Inferior parietal cortex (tissue), 1 donor: ENCODE measurements around the gene BTBD9.
"Not testable (repeated sequence)": the region's sequence is repeated elsewhere in the genome, so short reads cannot be mapped to it uniquely, and the experiment has no call there.

Experiments used
- DNase-seq: peaks from one replicate; pipeline ENCODE4 v3.0.0-alpha.2; 2016; ENCODE audit errors: extremely low spot score

Gene BTBD9

GRCh38 chr6:38432479-38432878 lies 207.2 kb downstream of the BTBD9 start:
- DNase-seq, result no peak

- DNase-seq, result no peak
These were observed 207.7 kb downstream of the BTBD9 start for GRCh38 chr6:38432079-38432478.

GRCh38 chr6:38429546-38429945 lies 210.2 kb downstream of the BTBD9 start:
- DNase-seq, result no peak

- DNase-seq, result no peak
These were observed 212.1 kb downstream of the BTBD9 start for GRCh38 chr6:38427492-38428210.

- DNase-seq, result not testable (repeated sequence)
These were observed 213.8 kb downstream of the BTBD9 start for GRCh38 chr6:38425788-38426488.

- DNase-seq, result no peak
These were observed 216.0 kb downstream of the BTBD9 start for GRCh38 chr6:38423746-38424145.

- no peak for DNase-seq
These were observed 219.5 kb downstream of the BTBD9 start for GRCh38 chr6:38420207-38420606.

GRCh38 chr6:38417521-38417920 lies 222.2 kb downstream of the BTBD9 start:
- no peak for DNase-seq

- no peak for DNase-seq
These were observed 224.3 kb downstream of the BTBD9 start for GRCh38 chr6:38415231-38416005.

- DNase-seq, result peak; percentile 53
These were observed 226.5 kb downstream of the BTBD9 start for GRCh38 chr6:38413102-38413800.

- no peak for DNase-seq
These were observed 232.5 kb downstream of the BTBD9 start for GRCh38 chr6:38407192-38407591.

- no peak for DNase-seq
These were observed 233.6 kb downstream of the BTBD9 start for GRCh38 chr6:38406096-38406495.

GRCh38 chr6:38404900-38405556 lies 234.7 kb downstream of the BTBD9 start:
- DNase-seq, result no peak

GRCh38 chr6:38404355-38404754 lies 235.4 kb downstream of the BTBD9 start:
- no peak for DNase-seq

- DNase-seq, result no peak
These were observed 236.2 kb downstream of the BTBD9 start for GRCh38 chr6:38403548-38403947.

GRCh38 chr6:38400764-38401163 lies 239.0 kb downstream of the BTBD9 start:
- DNase-seq, result no peak

- no peak for DNase-seq
These were observed 239.6 kb downstream of the BTBD9 start for GRCh38 chr6:38400101-38400500.

GRCh38 chr6:38396209-38396608 lies 243.5 kb downstream of the BTBD9 start:
- no peak for DNase-seq

- no peak for DNase-seq
These were observed 245.7 kb downstream of the BTBD9 start for GRCh38 chr6:38393986-38394385.

GRCh38 chr6:38391626-38392579 lies 247.8 kb downstream of the BTBD9 start:
- no peak for DNase-seq
